SJCRH30 (cell line): Measurements from ENCODE around the gene LILRA1. TPM values are rescaled to one million over a fixed set of nuclear protein-coding genes. Genes with fewer than 3 reads are reported as not detected.
"Not testable (repeated sequence)": the region's sequence is repeated elsewhere in the genome, so short reads cannot be mapped to it uniquely, and the experiment has no call there.

Experiments
- DNase-seq, 2 experiments: peaks; one replicate each; pipeline ENCODE4 v3.0.0-alpha.2; 2015 to 2020
- H3K27ac ChIP-seq: fragments of 250-450 bp; sonication (Bioruptor Pico); 2 replicates; pipeline ENCODE4 v1.5.1; 2020; ENCODE audit warnings: mild to moderate bottlenecking, moderate library complexity
- H3K27me3 ChIP-seq: fragments of 250-450 bp; sonication (Bioruptor Pico); 2 replicates; pipeline ENCODE4 v1.5.1; 2020; ENCODE audit warnings: mild to moderate bottlenecking, moderate library complexity
- H3K36me3 ChIP-seq: fragments of 250-450 bp; sonication (Bioruptor Pico); 2 replicates; pipeline ENCODE4 v1.5.1; 2020; ENCODE audit warnings: mild to moderate bottlenecking, moderate library complexity
- H3K4me1 ChIP-seq: fragments of 250-450 bp; sonication (Bioruptor Pico); 2 replicates; pipeline ENCODE4 v1.5.1; 2020; ENCODE audit warnings: mild to moderate bottlenecking, moderate library complexity
- H3K4me3 ChIP-seq: fragments of 250-450 bp; sonication (Bioruptor Pico); 2 replicates; pipeline ENCODE4 v1.5.1; 2020; ENCODE audit warnings: mild to moderate bottlenecking, moderate library complexity
- H3K9me3 ChIP-seq: fragments of 250-450 bp; sonication (Bioruptor Pico); replicated peaks from 2 replicates; pipeline ENCODE4 v1.5.1; 2020; ENCODE audit warnings: mild to moderate bottlenecking, moderate library complexity
- total RNA-seq: library from RNA; depleted of rRNA; stranded (reverse); fragments of >200 nt; shearing (Covaris generic); gene quantifications from 2 replicates; pipeline ENCODE4 v1.2.3, GENCODE V29; 2014

LILRA1 gene
- total RNA-seq, 1 experiment from 2014 or later: not detected

GRCh38 chr19:54606230-54606629 is 12.8 kb downstream of the LILRA1 start:
- no peaks in the 10 kb centered on the region for H3K36me3 ChIP-seq
- H3K27ac ChIP-seq: no peak overlapping the region
- no peaks in the 10 kb centered on the region for H3K4me1 ChIP-seq
- no peak overlapping the region for H3K4me3 ChIP-seq
- H3K9me3 ChIP-seq: peaks cover 5% of the 10 kb centered on the region; the same call in 1 of the 2 replicates
- no peaks in the 10 kb centered on the region for H3K27me3 ChIP-seq
- DNase-seq: no peak

- Histone ChIP-seq H3K9me3 (peaks cover 5% of the 10 kb centered on the region; the same call in 1 of the 2 replicates), H3K4me3 (no peak overlapping the region), H3K27ac (no peak overlapping the region), H3K36me3 (no peaks in the 10 kb centered on the region), H3K27me3 (no peaks in the 10 kb centered on the region), H3K4me1 (no peaks in the 10 kb centered on the region)
- DNase-seq: no peak
Observed at GRCh38 chr19:54606891-54607784, 13.7 kb downstream of the LILRA1 start.

- Histone ChIP-seq H3K9me3 (peaks cover 5% of the 10 kb centered on the region; the same call in 1 of the 2 replicates), H3K27me3 (no peaks in the 10 kb centered on the region), H3K4me3 (no peak overlapping the region), H3K27ac (no peak overlapping the region), H3K4me1 (no peaks in the 10 kb centered on the region), H3K36me3 (no peaks in the 10 kb centered on the region)
- no peak for DNase-seq
Observed at GRCh38 chr19:54607785-54608150, 14.3 kb downstream of the LILRA1 start.

GRCh38 chr19:54608205-54608604 is 14.8 kb downstream of the LILRA1 start:
- no peak for DNase-seq
- H3K4me1 ChIP-seq: no peaks in the 10 kb centered on the region
- H3K4me3 ChIP-seq: no peak overlapping the region
- H3K36me3 ChIP-seq: no peaks in the 10 kb centered on the region
- no peak overlapping the region for H3K27ac ChIP-seq
- no peaks in the 10 kb centered on the region for H3K27me3 ChIP-seq
- H3K9me3 ChIP-seq: peaks cover 5% of the 10 kb centered on the region; the same call in 1 of the 2 replicates

- Histone ChIP-seq H3K4me3 (no peak overlapping the region), H3K27me3 (no peaks in the 10 kb centered on the region), H3K4me1 (no peaks in the 10 kb centered on the region), H3K27ac (no peak overlapping the region), H3K36me3 (no peaks in the 10 kb centered on the region), H3K9me3 (peaks cover 5% of the 10 kb centered on the region; the same call in 1 of the 2 replicates)
- DNase-seq: no peak
Observed at GRCh38 chr19:54608792-54609191, 15.4 kb downstream of the LILRA1 start.

- Histone ChIP-seq H3K4me1 (no peaks in the 10 kb centered on the region), H3K36me3 (no peaks in the 10 kb centered on the region), H3K27ac (no peak overlapping the region), H3K9me3 (peaks cover 5% of the 10 kb centered on the region; the same call in 1 of the 2 replicates), H3K4me3 (no peak overlapping the region), H3K27me3 (no peaks in the 10 kb centered on the region)
- no peak for DNase-seq
Observed at GRCh38 chr19:54609356-54609791, 15.9 kb downstream of the LILRA1 start.

GRCh38 chr19:54612428-54612827 is 19.0 kb downstream of the LILRA1 start:
- no peak for DNase-seq
- Histone ChIP-seq H3K4me3 (no peak overlapping the region), H3K4me1 (no peaks in the 10 kb centered on the region), H3K27me3 (no peaks in the 10 kb centered on the region), H3K36me3 (no peaks in the 10 kb centered on the region), H3K27ac (no peak overlapping the region), H3K9me3 (no peaks in the 10 kb centered on the region)

- H3K4me3 ChIP-seq: no peak overlapping the region
- H3K4me1 ChIP-seq: no peaks in the 10 kb centered on the region
- DNase-seq: no peak
- no peak overlapping the region for H3K27ac ChIP-seq
- H3K9me3 ChIP-seq: no peaks in the 10 kb centered on the region
- H3K36me3 ChIP-seq: no peaks in the 10 kb centered on the region
- H3K27me3 ChIP-seq: no peaks in the 10 kb centered on the region
Observed at GRCh38 chr19:54614726-54615125, 21.3 kb downstream of the LILRA1 start.

GRCh38 chr19:54616057-54616456 is 22.6 kb downstream of the LILRA1 start:
- Histone ChIP-seq H3K27me3 (no peaks in the 10 kb centered on the region), H3K4me1 (no peaks in the 10 kb centered on the region), H3K4me3 (no peak overlapping the region), H3K36me3 (no peaks in the 10 kb centered on the region), H3K9me3 (no peaks in the 10 kb centered on the region), H3K27ac (no peak overlapping the region)
- DNase-seq: no peak

GRCh38 chr19:54616821-54617560 is 23.6 kb downstream of the LILRA1 start:
- Histone ChIP-seq H3K9me3 (no peaks in the 10 kb centered on the region), H3K4me3 (no peak overlapping the region), H3K27ac (no peak overlapping the region), H3K27me3 (no peaks in the 10 kb centered on the region), H3K4me1 (no peaks in the 10 kb centered on the region), H3K36me3 (no peaks in the 10 kb centered on the region)
- DNase-seq: no peak

- Histone ChIP-seq H3K9me3 (no peaks in the 10 kb centered on the region), H3K27ac (no peak overlapping the region), H3K4me3 (no peak overlapping the region), H3K4me1 (no peaks in the 10 kb centered on the region), H3K36me3 (no peaks in the 10 kb centered on the region), H3K27me3 (no peaks in the 10 kb centered on the region)
- no peak for DNase-seq
Observed at GRCh38 chr19:54620464-54620863, 27.0 kb downstream of the LILRA1 start.

GRCh38 chr19:54622431-54622830 is 29.0 kb downstream of the LILRA1 start:
- H3K27ac ChIP-seq: no peak overlapping the region
- H3K4me3 ChIP-seq: no peak overlapping the region
- no peaks in the 10 kb centered on the region for H3K27me3 ChIP-seq
- no peaks in the 10 kb centered on the region for H3K4me1 ChIP-seq
- H3K36me3 ChIP-seq: no peaks in the 10 kb centered on the region
- no peaks in the 10 kb centered on the region for H3K9me3 ChIP-seq
- no peak for DNase-seq

- H3K27me3 ChIP-seq, H3K4me3 ChIP-seq, H3K9me3 ChIP-seq, H3K27ac ChIP-seq, DNase-seq, H3K4me1 ChIP-seq, H3K36me3 ChIP-seq: not testable (repeated sequence)
Observed at GRCh38 chr19:54624234-54624633, 30.8 kb downstream of the LILRA1 start.

GRCh38 chr19:54624934-54625730 is 31.7 kb downstream of the LILRA1 start:
- not testable (repeated sequence) for H3K27ac ChIP-seq, H3K4me3 ChIP-seq, H3K27me3 ChIP-seq, DNase-seq, H3K36me3 ChIP-seq, H3K4me1 ChIP-seq, H3K9me3 ChIP-seq

- no peaks in the 10 kb centered on the region for H3K9me3 ChIP-seq
- no peak overlapping the region for H3K27ac ChIP-seq
- no peak for DNase-seq
- H3K4me3 ChIP-seq: no peak overlapping the region
- no peaks in the 10 kb centered on the region for H3K27me3 ChIP-seq
- no peaks in the 10 kb centered on the region for H3K36me3 ChIP-seq
- no peaks in the 10 kb centered on the region for H3K4me1 ChIP-seq
Observed at GRCh38 chr19:54626757-54627156, 33.3 kb downstream of the LILRA1 start.
